ENCODE results near the gene DPEP2.

- no peak for TF ChIP-seq POLR2AphosphoS5 (IDR thresholded peaks at IDR 0.05)
- TF ChIP-seq POLR2A (IDR thresholded peaks at IDR 0.05): no peak
- TF ChIP-seq CTCF (IDR thresholded peaks at IDR 0.05): no peak
Measured at GRCh38 chr16:67982011-67982696, 17.1 kb downstream of the DPEP2 start.

Data from breast epithelium (tissue), 3 donors.